LNCAP (cell line): ENCODE results near the gene PRDX2.

Experiments used
- CTCF ChIP-seq: fragments of 450-650 bp; IDR thresholded peaks from 2 replicates; pipeline ENCODE4 v1.5.1; 2017; ENCODE audit warnings: mild to moderate bottlenecking

PRDX2 gene

GRCh38 chr19:12791345-12792050 lies 10.1 kb downstream of the PRDX2 start, which contains the start of gene JUNB:
TSS of gene JUNB (plus strand) at chr19:12791486. CDS start at chr19:12791772, 286 bp downstream.
- TF ChIP-seq CTCF, result no peak

GRCh38 chr19:12790628-12791344 lies 10.8 kb downstream of the PRDX2 start:
- TF ChIP-seq CTCF, result no peak

GRCh38 chr19:12789904-12790619 lies 11.5 kb downstream of the PRDX2 start:
- no peak for TF ChIP-seq CTCF

- TF ChIP-seq CTCF, result no peak
Observed at GRCh38 chr19:12789098-12789903, 12.3 kb downstream of the PRDX2 start.

GRCh38 chr19:12788682-12789097 lies 12.9 kb downstream of the PRDX2 start:
- no peak for TF ChIP-seq CTCF

- TF ChIP-seq CTCF, result no peak
Observed at GRCh38 chr19:12788042-12788681, 13.4 kb downstream of the PRDX2 start.
